ENCODE results near the gene CCDC146. TPM values are rescaled to one million over a fixed set of nuclear protein-coding genes. Genes with fewer than 3 reads are reported as not detected.

The CCDC146 gene
- total and polyA plus RNA-seq, 10 of the 15 experiments (the other 5 are each of a cell fraction or from before 2014, with no cell fraction given), result 0.28 to 5.3 (median 1.3) TPM

DNA sequence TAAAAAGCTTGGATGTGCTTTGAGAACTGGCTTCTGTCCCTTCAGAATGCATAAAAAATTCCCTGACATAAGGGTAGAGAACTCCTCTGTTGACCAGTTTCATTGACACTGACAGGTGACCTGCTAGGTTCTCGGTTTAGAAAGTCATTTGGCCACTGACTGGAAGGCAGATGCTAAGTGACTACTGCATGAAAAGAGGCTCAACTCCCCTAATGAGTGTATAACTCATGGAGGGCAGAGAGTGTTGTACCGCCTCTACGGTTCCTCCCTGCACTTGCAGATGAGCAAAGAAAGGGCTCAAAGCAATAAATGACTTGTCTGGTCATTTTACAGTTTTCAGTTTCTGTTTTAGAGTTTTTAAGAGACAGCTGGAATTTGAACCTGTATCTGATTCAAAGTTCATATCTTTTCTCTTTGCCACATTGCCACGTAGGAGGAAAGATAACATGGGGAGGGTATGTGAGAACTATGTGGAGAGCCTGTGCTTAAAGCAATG, 80.1 kb downstream of the CCDC146 start (continued):
- TF ChIP-seq ZNF207 (IDR thresholded peaks at IDR 0.05; ENCODE audit: borderline replicate concordance) (no peak), MEF2A (IDR thresholded peaks at IDR 0.05; ENCODE audit: insufficient read depth, low read depth, low read length) (peak; percentile 46; the same call in 1 of the 2 replicates), EZH2 (IDR thresholded peaks at IDR 0.05; ENCODE audit: borderline replicate concordance, control insufficient read depth, low read depth, low read length) (0 out of 2 replicates have a peak, but pooled peaks have one; percentile 34), MYB (IDR thresholded peaks at IDR 0.05; ENCODE audit: borderline replicate concordance, low read depth, low read length) (no peak), YY1 (IDR thresholded peaks at IDR 0.05; ENCODE audit: low read depth, low read length) (peak; percentile 60; the same call in 1 of the 2 replicates), SUPT20H (IDR thresholded peaks at IDR 0.05; ENCODE audit: borderline replicate concordance, control insufficient read depth, low read depth, low read length) (no peak), CHD1 (IDR thresholded peaks at IDR 0.05; ENCODE audit: low read depth, low read length) (no peak), SP1 (IDR thresholded peaks at IDR 0.05; ENCODE audit: low read depth, low read length) (no peak), RAD21 (IDR thresholded peaks at IDR 0.05; ENCODE audit: insufficient read depth, low read depth, low read length) (peak; percentile 48), CBX3 (IDR thresholded peaks at IDR 0.05; ENCODE audit: borderline replicate concordance, low read depth) (no peak), HDAC2 (IDR thresholded peaks at IDR 0.05) (no peak), KLF5 (IDR thresholded peaks at IDR 0.05; ENCODE audit: partially characterized antibody) (no peak), SREBF2 (IDR thresholded peaks at IDR 0.05; ENCODE audit: low read length) (no peak), EED (IDR thresholded peaks at IDR 0.05; ENCODE audit: low read depth) (peak; percentile 62)
- TF ChIP-seq, protein P1, sequence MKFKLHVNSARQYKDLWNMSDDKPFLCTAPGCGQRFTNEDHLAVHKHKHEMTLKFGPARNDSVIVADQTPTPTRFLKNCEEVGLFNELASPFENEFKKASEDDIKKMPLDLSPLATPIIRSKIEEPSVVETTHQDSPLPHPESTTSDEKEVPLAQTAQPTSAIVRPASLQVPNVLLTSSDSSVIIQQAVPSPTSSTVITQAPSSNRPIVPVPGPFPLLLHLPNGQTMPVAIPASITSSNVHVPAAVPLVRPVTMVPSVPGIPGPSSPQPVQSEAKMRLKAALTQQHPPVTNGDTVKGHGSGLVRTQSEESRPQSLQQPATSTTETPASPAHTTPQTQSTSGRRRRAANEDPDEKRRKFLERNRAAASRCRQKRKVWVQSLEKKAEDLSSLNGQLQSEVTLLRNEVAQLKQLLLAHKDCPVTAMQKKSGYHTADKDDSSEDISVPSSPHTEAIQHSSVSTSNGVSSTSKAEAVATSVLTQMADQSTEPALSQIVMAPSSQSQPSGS (IDR thresholded peaks at IDR 0.05; ENCODE audit: low read length), result peak; percentile 76
- TF ChIP-seq, protein P2, sequence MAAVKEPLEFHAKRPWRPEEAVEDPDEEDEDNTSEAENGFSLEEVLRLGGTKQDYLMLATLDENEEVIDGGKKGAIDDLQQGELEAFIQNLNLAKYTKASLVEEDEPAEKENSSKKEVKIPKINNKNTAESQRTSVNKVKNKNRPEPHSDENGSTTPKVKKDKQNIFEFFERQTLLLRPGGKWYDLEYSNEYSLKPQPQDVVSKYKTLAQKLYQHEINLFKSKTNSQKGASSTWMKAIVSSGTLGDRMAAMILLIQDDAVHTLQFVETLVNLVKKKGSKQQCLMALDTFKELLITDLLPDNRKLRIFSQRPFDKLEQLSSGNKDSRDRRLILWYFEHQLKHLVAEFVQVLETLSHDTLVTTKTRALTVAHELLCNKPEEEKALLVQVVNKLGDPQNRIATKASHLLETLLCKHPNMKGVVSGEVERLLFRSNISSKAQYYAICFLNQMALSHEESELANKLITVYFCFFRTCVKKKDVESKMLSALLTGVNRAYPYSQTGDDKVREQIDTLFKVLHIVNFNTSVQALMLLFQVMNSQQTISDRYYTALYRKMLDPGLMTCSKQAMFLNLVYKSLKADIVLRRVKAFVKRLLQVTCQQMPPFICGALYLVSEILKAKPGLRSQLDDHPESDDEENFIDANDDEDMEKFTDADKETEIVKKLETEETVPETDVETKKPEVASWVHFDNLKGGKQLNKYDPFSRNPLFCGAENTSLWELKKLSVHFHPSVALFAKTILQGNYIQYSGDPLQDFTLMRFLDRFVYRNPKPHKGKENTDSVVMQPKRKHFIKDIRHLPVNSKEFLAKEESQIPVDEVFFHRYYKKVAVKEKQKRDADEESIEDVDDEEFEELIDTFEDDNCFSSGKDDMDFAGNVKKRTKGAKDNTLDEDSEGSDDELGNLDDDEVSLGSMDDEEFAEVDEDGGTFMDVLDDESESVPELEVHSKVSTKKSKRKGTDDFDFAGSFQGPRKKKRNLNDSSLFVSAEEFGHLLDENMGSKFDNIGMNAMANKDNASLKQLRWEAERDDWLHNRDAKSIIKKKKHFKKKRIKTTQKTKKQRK (IDR thresholded peaks at IDR 0.05; ENCODE audit: low read depth, low read length), result no peak
- TF ChIP-seq, protein P3, sequence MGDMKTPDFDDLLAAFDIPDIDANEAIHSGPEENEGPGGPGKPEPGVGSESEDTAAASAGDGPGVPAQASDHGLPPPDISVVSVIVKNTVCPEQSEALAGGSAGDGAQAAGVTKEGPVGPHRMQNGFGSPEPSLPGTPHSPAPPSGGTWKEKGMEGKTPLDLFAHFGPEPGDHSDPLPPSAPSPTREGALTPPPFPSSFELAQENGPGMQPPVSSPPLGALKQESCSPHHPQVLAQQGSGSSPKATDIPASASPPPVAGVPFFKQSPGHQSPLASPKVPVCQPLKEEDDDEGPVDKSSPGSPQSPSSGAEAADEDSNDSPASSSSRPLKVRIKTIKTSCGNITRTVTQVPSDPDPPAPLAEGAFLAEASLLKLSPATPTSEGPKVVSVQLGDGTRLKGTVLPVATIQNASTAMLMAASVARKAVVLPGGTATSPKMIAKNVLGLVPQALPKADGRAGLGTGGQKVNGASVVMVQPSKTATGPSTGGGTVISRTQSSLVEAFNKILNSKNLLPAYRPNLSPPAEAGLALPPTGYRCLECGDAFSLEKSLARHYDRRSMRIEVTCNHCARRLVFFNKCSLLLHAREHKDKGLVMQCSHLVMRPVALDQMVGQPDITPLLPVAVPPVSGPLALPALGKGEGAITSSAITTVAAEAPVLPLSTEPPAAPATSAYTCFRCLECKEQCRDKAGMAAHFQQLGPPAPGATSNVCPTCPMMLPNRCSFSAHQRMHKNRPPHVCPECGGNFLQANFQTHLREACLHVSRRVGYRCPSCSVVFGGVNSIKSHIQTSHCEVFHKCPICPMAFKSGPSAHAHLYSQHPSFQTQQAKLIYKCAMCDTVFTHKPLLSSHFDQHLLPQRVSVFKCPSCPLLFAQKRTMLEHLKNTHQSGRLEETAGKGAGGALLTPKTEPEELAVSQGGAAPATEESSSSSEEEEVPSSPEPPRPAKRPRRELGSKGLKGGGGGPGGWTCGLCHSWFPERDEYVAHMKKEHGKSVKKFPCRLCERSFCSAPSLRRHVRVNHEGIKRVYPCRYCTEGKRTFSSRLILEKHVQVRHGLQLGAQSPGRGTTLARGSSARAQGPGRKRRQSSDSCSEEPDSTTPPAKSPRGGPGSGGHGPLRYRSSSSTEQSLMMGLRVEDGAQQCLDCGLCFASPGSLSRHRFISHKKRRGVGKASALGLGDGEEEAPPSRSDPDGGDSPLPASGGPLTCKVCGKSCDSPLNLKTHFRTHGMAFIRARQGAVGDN (IDR thresholded peaks at IDR 0.05), result no peak
- TF ChIP-seq, protein P4, sequence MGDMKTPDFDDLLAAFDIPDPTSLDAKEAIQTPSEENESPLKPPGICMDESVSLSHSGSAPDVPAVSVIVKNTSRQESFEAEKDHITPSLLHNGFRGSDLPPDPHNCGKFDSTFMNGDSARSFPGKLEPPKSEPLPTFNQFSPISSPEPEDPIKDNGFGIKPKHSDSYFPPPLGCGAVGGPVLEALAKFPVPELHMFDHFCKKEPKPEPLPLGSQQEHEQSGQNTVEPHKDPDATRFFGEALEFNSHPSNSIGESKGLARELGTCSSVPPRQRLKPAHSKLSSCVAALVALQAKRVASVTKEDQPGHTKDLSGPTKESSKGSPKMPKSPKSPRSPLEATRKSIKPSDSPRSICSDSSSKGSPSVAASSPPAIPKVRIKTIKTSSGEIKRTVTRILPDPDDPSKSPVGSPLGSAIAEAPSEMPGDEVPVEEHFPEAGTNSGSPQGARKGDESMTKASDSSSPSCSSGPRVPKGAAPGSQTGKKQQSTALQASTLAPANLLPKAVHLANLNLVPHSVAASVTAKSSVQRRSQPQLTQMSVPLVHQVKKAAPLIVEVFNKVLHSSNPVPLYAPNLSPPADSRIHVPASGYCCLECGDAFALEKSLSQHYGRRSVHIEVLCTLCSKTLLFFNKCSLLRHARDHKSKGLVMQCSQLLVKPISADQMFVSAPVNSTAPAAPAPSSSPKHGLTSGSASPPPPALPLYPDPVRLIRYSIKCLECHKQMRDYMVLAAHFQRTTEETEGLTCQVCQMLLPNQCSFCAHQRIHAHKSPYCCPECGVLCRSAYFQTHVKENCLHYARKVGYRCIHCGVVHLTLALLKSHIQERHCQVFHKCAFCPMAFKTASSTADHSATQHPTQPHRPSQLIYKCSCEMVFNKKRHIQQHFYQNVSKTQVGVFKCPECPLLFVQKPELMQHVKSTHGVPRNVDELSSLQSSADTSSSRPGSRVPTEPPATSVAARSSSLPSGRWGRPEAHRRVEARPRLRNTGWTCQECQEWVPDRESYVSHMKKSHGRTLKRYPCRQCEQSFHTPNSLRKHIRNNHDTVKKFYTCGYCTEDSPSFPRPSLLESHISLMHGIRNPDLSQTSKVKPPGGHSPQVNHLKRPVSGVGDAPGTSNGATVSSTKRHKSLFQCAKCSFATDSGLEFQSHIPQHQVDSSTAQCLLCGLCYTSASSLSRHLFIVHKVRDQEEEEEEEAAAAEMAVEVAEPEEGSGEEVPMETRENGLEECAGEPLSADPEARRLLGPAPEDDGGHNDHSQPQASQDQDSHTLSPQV (IDR thresholded peaks at IDR 0.05), result no peak

Measured in GM12878 (cell line).